ENCODE results near the gene VDR.

Gene VDR

DNA sequence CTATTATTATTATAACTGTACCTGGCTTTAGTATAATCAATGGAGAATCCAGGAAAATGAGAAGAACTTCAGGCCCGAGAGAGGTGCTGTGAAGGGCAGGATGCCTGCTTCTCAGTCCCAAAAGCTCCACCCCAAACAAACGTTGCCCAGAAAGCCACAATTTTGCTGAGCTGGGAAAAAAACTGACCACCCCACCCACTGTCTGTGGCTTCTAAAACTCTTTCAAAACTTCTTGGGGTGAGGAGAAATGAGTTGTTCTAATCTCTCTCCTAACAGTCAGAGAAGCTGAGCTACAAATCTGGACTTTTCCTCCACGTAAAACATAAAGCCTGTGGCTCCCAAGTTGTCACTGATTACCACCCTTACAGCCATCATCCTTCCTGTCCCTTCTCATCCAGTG is 13.4 kb downstream of the VDR start:
- DNase-seq: no peak

DNA sequence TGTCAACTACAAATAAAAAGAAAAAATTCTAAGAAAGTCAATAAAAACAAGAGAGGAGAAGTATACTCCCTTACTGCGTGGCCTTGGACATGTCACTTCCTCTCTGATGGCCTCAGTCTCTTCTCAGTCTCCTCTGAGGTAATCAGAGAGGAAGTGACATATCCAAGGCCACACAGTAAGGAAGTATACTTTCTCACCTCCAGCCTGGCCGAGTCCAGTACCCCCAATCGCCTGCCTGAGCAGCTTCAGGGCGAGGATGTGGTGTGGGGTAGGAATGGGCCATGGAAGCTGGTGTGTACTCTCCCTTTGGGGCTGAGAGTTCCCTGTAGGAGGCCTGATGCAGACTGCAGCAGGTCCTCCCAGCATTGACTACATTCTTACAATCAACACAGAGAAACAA is 15.8 kb downstream of the VDR start:
- no peak for DNase-seq

- no peak for DNase-seq
Measured at GRCh38 chr12:47888153-47888819, 16.5 kb downstream of the VDR start.

- DNase-seq: no peak
Measured at GRCh38 chr12:47887529-47887928, 17.3 kb downstream of the VDR start.

DNA sequence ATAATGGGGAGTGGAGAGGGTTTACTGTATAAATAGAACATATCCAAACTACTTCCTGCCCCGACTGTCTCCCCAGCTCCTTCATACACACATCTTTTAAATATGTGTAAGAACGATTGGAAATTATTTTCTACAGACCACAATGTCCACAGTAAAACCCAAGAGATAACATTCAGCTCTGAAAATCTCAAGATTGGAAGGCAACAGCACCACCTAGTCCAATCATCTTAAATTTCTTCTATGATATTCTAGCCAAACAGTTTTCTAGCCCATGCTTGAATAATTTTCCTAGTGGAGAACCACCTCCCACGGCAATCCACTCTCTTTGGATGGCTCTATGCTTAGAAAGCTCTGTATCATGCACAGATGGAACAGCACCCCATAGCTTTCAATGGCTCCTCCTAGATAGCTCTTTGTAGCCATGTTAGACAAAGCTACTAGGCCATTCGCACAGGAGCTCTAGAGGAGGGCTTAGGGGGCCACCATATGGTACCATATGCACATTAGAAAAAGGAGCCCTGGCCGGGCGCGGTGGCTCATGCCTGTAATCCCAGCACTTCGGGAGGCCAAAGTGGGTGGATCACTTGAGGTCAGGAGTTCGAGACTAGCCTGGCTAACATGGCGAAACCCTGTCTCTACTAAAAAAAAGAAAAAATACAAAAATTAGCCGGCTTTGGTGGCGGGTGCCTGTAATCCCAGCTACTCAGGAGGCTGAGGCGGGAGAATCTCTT is 18.1 kb downstream of the VDR start:
- DNase-seq: no peak

- no peak for DNase-seq
Measured at GRCh38 chr12:47885566-47885965, 19.2 kb downstream of the VDR start.

DNA sequence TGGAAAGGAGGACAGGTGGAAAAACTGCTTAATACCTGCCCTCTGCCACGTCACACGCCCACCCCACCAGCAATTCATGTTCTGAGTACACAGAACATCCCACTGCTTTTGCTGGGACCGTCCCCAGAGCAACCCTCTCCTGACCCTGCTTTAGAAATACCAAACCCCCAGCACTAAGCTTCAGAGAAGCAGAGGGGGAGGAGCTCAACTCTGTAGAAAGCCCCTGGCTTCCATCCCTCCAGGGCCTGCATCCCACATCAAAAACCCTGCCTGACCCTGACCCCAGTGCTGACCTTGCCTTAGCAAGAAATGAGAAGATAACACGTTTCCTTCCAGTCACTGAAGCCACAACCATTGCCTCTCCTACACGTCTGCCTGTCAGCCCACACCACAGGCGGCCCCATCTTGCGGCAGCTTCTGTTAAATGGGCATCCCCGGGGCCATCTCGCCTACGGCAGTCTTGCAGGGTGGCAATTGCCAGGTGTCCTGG is 19.7 kb downstream of the VDR start:
- DNase-seq: no peak

GRCh38 chr12:47884501-47884900 is 20.3 kb downstream of the VDR start:
- DNase-seq: no peak

GRCh38 chr12:47883663-47884195 is 21.1 kb downstream of the VDR start:
- DNase-seq: no peak

GRCh38 chr12:47882781-47883546 is 21.8 kb downstream of the VDR start:
- DNase-seq: no peak

- DNase-seq: no peak
Measured at GRCh38 chr12:47881826-47882427, 22.9 kb downstream of the VDR start.

DNA sequence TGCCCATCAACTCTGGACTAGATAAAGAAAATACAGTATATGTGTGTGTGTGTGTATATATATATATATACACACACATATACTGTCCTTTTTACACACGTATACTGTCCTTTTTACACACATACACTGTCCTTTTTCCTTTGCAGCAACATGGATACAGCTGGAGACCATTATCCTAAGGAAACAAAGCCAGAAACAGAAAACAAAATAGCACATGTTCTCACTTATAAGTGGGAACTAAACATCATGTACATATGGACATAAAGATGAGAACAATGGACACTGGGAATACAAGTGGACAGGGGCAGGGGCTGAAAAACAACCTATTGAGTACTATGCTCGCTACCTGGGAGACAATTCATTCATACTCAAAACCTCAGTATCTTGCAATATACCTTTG is 23.7 kb downstream of the VDR start:
- no peak for DNase-seq

DNA sequence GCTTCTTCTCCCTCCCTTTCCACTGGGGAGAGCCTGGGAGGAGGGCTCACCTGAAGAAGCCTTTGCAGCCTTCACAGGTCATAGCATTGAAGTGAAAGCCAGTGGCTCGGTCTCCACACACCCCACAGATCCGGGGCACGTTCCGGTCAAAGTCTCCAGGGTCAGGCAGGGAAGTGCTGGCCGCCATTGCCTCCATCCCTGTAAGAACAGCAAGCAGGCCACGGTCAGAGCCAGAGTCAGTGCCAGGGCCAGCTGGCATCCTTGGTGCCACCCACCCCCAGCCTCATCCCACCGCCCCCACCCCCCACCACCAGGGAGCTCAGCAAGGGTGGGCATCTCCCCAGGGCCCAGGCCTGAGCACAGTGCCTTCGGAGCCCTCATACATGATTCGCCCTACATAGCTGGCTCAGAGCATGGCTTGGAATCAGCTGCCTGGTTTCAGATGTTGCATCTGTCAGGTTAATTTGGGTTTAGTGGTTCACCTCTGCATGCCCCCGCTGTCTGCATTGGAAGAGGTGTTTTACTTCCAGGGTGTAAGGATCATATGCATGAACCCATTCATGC is 25.8 kb downstream of the VDR start:
- DNase-seq: no peak

DNA sequence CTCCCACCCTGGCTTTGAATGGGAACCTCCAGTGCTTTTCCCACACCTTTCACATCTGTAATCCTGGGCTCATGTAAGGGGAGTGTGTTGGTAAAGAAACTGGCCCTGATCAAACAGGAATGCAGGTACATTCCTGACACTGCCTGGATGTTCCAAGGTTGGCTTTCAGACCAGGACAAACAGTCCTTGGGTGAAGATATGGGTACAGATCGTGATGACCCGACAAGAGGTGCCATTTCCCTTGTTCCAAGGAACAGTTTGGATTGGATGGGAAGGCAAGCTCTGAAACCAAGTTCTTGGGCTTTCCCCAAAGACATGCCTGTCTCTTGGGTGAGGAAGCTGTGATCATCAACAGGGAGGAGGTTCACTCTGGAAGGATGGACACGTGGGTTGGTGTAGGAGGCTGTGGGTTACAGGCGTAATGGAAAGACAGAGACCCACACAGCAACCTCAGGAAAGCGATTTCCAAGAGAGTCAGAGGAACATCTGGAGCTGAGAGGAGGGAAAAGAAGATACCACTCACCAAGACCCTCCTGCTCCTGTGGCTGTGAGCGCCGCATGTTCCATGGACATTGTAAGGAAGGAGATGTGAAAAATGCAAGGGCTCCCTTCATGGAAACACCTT is 26.4 kb downstream of the VDR start:
- no peak for DNase-seq

GRCh38 chr12:47877081-47877480 is 27.7 kb downstream of the VDR start:
- no peak for DNase-seq

DNA sequence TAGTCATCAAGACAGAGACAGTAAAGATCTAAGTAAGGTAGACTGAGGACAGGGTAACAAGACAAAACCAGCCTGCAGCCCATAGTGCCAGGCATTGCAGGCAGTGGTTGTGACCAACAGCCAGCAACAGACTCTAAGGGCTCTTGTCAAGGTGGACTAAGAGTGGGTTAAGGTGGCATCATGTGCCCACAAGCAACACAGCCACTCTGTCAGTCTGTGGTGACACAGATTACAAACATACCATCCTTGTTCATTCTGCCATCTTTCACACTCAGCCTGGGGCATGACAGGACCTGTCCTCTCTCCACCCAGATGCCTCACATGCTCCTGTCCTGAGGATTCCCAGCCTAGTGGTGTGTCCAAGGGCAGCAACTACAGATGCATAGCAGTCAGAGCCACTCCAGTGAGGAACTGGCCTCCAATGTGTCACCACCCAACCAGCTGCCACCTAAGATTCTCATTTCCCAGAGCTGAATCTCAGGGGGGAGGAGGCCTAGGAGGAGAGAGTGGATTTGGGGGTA is 28.3 kb downstream of the VDR start:
- peak; percentile 44 for DNase-seq

DNA sequence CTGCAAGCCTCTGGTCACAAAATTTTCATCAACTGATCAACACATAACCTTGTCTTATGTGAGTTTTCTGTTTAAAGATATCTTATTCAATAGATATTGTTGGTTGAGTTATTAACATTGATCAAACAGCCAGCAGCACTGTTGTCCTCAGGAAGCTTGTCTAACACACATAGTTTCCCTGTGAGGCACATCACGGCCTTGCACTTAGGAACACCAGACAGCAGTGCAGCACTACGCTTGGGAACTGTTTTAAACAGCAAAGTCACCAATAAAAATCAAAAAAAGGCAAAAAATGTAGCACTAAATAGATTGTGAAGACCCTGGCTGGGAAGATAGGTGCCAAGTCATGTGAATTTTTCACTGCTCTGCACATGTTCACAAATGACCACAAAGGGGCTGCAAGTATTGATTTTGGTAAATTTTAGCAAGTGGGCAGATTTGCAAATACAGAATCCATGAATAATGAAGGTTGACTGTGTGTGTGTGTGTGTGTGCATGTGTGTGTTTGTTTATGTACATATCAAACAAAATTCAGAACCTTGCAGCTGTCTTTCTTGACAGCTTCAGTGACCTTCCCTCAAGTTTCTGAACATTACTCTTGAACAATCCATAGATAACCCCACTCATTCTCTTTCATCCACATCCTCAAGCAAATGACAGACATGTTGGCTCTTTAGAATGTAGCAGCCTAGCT is 28.9 kb downstream of the VDR start:
- no peak for DNase-seq

DNA sequence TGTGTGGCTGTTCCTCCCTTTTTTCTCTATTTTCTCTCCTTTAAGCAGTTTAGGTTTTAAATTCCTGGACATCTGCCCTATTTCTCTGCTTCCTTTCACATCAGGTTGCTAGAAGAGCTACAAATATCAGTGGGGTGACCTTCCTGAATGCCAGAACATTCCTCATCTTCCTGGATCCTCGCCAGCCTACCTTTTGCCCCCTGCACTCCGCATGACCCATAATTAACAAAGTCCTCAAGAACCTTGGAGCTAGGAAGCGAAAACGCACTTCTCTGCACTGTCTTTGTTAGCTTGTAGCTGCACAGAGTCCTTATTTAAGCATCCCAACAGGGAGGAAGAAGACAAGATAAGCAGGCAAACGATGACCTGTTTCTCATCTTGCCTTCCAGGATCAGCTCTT is 30.5 kb downstream of the VDR start:
- DNase-seq: no peak

DNA sequence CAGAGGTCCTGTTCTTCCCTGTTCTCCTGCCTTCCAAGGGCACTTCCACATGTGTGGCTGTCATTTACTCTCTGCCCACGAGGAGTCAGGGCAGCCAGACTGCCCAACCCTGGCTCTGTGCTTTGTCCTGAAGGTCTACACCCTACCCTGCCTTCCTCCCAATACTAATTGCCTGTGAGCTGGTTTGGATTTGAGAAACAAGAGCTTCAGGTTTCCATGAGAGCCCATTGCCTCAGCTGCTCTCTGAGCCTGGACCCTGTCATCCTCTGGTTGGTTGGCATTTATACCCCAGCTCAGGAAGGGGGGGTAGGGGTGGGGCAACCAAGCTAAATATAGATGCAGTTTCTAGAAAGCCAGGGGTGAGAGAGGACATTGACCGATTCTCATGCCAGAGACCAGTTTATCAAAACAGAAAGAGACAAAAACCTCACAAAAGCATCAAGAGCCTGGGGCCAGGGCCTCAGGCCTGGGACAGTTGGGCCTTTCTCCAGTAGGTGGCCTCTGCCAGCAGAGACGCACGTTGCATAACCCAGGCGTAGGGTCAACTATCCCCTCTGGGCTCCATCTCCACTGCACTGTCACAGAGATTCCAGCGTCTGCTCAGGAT is 34.5 kb downstream of the VDR start:
- DNase-seq: peak; percentile 53

- no peak for DNase-seq
Measured at GRCh38 chr12:47868552-47869031, 36.2 kb downstream of the VDR start.

GRCh38 chr12:47868041-47868440 is 36.8 kb downstream of the VDR start:
- no peak for DNase-seq

All from DMS53 (cell line).